Body of pancreas (tissue), 4 donors: ENCODE results near the gene IMMT.
"Not testable (repeated sequence)": the region's sequence is repeated elsewhere in the genome, so short reads cannot be mapped to it uniquely, and the experiment has no call there.

Experiments used
- POLR2A ChIP-seq, 3 donors: fragments of 450-650 bp; IDR thresholded peaks; one replicate each; pipeline ENCODE4 v1.6.1; 2016; ENCODE audit warnings: antibody characterized with exemption in 3 of 3, mild to moderate bottlenecking in 2 of 3
- TF ChIP-seq, protein P1 (sequence below), 7 experiments: fragments of 450-650 bp in 4 of 7; fragments of 200-600 bp in 3 of 7; sonication (generic) in 3 of 7; IDR thresholded peaks; one replicate each; pipeline ENCODE4 v1.5.1; 2016 to 2019; ENCODE audit warnings: antibody characterized with exemption in 7 of 7

DNA sequence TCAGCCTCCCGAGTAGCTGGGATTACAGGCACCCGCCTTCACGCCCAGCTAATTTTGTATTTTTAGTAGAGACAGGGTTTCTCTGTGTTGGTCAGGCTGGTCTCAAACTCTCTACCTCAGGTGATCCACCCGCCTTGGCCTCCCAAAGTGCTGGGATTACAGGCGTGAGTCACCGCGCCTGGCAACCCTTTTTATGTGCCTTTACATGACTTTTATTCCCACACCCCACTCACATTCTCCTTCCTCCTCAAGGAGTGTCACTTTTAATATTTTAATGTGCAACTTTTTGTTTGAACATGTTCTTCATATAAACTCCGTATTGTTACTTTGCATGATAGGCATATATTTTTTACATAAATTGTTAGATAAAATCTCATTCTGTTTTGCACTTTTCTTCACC lies 33.3 kb upstream of the IMMT start:
- TF ChIP-seq, protein P1, sequence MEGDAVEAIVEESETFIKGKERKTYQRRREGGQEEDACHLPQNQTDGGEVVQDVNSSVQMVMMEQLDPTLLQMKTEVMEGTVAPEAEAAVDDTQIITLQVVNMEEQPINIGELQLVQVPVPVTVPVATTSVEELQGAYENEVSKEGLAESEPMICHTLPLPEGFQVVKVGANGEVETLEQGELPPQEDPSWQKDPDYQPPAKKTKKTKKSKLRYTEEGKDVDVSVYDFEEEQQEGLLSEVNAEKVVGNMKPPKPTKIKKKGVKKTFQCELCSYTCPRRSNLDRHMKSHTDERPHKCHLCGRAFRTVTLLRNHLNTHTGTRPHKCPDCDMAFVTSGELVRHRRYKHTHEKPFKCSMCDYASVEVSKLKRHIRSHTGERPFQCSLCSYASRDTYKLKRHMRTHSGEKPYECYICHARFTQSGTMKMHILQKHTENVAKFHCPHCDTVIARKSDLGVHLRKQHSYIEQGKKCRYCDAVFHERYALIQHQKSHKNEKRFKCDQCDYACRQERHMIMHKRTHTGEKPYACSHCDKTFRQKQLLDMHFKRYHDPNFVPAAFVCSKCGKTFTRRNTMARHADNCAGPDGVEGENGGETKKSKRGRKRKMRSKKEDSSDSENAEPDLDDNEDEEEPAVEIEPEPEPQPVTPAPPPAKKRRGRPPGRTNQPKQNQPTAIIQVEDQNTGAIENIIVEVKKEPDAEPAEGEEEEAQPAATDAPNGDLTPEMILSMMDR (IDR thresholded peaks at IDR 0.05): not testable (repeated sequence)
- TF ChIP-seq POLR2A (IDR thresholded peaks at IDR 0.05): not testable (repeated sequence)
